Measurements from ENCODE around the gene SCLT1. TPM values are rescaled to one million over a fixed set of nuclear protein-coding genes. Genes with fewer than 3 reads are reported as not detected.

The SCLT1 gene
- total and polyA plus RNA-seq, 2 of the 4 experiments (the other 2 are of a cell fraction): 4.9 to 7.7 TPM

GRCh38 chr4:128961405-128961804 is 131.9 kb downstream of the SCLT1 start:
- DNase-seq (no peak), ATAC-seq (ENCODE audit: low read depth) (no peak)
- Histone ChIP-seq H3K23ac (ENCODE audit: low read depth, low read length) (no peak overlapping the region), H4K8ac (ENCODE audit: low read depth in 2 of 2, low read length in 2 of 2) (no peak overlapping the region), H3K4me3 (ENCODE audit: insufficient read depth, low read depth, low read length) (no peak overlapping the region), H3K14ac (replicated peaks; ENCODE audit: low read depth, low read length) (no peak overlapping the region), H3K9me3 (ENCODE audit: control insufficient read depth, insufficient read depth, low read length) (no peaks in the 10 kb centered on the region), H3K9me1 (ENCODE audit: insufficient read depth, low read length) (no peaks in the 10 kb centered on the region), H3K79me1 (ENCODE audit: low read depth in 1 of 2, low read length in 2 of 2) (no peaks in the 10 kb centered on the region), H3K36me3 (ENCODE audit: control insufficient read depth, insufficient read depth, low read length) (no peaks in the 10 kb centered on the region), H4K20me1 (ENCODE audit: insufficient read depth, low read length) (no peaks in the 10 kb centered on the region), H3K4ac (ENCODE audit: low read depth, low read length) (no peak overlapping the region), H2BK5ac (ENCODE audit: low read depth, low read length, poor library complexity, severe bottlenecking) (no peak overlapping the region), H2AK9ac (replicated peaks; ENCODE audit: low read depth, low read length, poor library complexity) (no peak overlapping the region), H3K18ac (ENCODE audit: low read depth, low read length) (no peak overlapping the region), H2BK15ac (ENCODE audit: low read depth, low read length) (no peak overlapping the region), H3K27me3 (ENCODE audit: control insufficient read depth, insufficient read depth, low read length) (no peaks in the 10 kb centered on the region), H2AFZ (replicated peaks; ENCODE audit: low read length, poor library complexity) (no peak overlapping the region), H4K91ac (ENCODE audit: insufficient read depth, low read depth, low read length) (no peak overlapping the region), H2BK20ac (ENCODE audit: low read depth, low read length) (no peak overlapping the region), H2BK120ac (ENCODE audit: low read depth, low read length) (no peak overlapping the region), H2AK5ac (ENCODE audit: low read depth, low read length) (no peak overlapping the region), H3K27ac (ENCODE audit: insufficient read depth, low read length) (no peak overlapping the region), H4K5ac (ENCODE audit: low read depth, low read length) (no peak overlapping the region), H3K9ac (ENCODE audit: low read depth, low read length) (no peak overlapping the region), H3K4me1 (ENCODE audit: control insufficient read depth, insufficient read depth, low read length) (no peaks in the 10 kb centered on the region), H3K4me2 (ENCODE audit: low read depth, low read length) (no peak overlapping the region), H3K56ac (ENCODE audit: extremely low read depth, insufficient read depth, low read length) (no peak overlapping the region)
- ChIA-PET POLR2A (ENCODE audit: unreplicated experiment) (no interaction called here), CTCF (no interaction called here)
- BruUV-seq (replicated peaks): no TSS peak
- intact Hi-C loops (cut with micrococcal nuclease) (no loop called here), in situ Hi-C loops (cut with MboI; ENCODE audit: low sequenced_read_pairs) (no loop called here), dilution Hi-C loops (cut with HindIII; ENCODE audit: low sequenced_read_pairs, unreplicated experiment) (no loop called here)
- TF ChIP-seq NFE2L2 (IDR thresholded peaks at IDR 0.05; ENCODE audit: low read depth, low read length): no peak
- no peak for TF ChIP-seq ELK1 (IDR thresholded peaks at IDR 0.05; ENCODE audit: borderline replicate concordance, low read depth, low read length)
- no peak for TF ChIP-seq SMC3 (IDR thresholded peaks at IDR 0.05; ENCODE audit: low read depth, low read length)
- TF ChIP-seq POLR2A (IDR thresholded peaks at IDR 0.05; ENCODE audit: low read depth, low read length): no peak
- no peak for TF ChIP-seq USF2 (IDR thresholded peaks at IDR 0.05; ENCODE audit: low read depth, low read length)
- no peak for TF ChIP-seq RFX5 (IDR thresholded peaks at IDR 0.05; ENCODE audit: low read depth, low read length)
- TF ChIP-seq MAFK (IDR thresholded peaks at IDR 0.05; ENCODE audit: low read depth, low read length): no peak
- TF ChIP-seq RAD21 (IDR thresholded peaks at IDR 0.05; ENCODE audit: low read length): no peak
- TF ChIP-seq CEBPB (IDR thresholded peaks at IDR 0.05; ENCODE audit: low read depth, low read length): no peak
- TF ChIP-seq CTCF (conservative IDR thresholded peaks at IDR 0.05; ENCODE audit: low read depth, low read length): no peak
- TF ChIP-seq RCOR1 (IDR thresholded peaks at IDR 0.05; ENCODE audit: insufficient replicate concordance, low read length): no peak
- TF ChIP-seq MXI1 (IDR thresholded peaks at IDR 0.05; ENCODE audit: borderline replicate concordance, low read depth, low read length): no peak
- no peak for TF ChIP-seq FOS (IDR thresholded peaks at IDR 0.05; ENCODE audit: low read depth, low read length)
- no peak for TF ChIP-seq BHLHE40 (IDR thresholded peaks at IDR 0.05; ENCODE audit: low read depth, low read length)
- no peak for TF ChIP-seq MAZ (IDR thresholded peaks at IDR 0.05; ENCODE audit: borderline replicate concordance, low read depth, low read length)
- no peak for TF ChIP-seq CHD1 (IDR thresholded peaks at IDR 0.05; ENCODE audit: low read depth, low read length)
